NCI-H82 (cell line): ENCODE measurements around the gene FAM83D.
A peak's percentile ranks its signal among the peaks of the same experiment; 100 is the strongest.

Experiments
- DNase-seq: peaks from one replicate; lab custom pipeline; 2025; lab: John Stamatoyannopoulos, UW

Gene FAM83D

GRCh38 chr20:38926142-38926933 is at the start of gene FAM83D:
Gene FAM83D, plus strand, starts transcription at chr20:38926417. Its CDS starts 26 bp downstream, at chr20:38926443.
- peak; percentile 99 for DNase-seq

GRCh38 chr20:38877483-38877882 is 48.7 kb upstream of the FAM83D start:
- DNase-seq: no peak

- no peak for DNase-seq
These were observed 47.4 kb upstream of the FAM83D start for GRCh38 chr20:38878866-38879265.

- no peak for DNase-seq
These were observed 45.1 kb upstream of the FAM83D start for GRCh38 chr20:38880952-38881735.

- peak; percentile 70 for DNase-seq
These were observed 44.3 kb upstream of the FAM83D start for GRCh38 chr20:38881806-38882440.

GRCh38 chr20:38882600-38882999 is 43.6 kb upstream of the FAM83D start:
- no peak for DNase-seq

GRCh38 chr20:38883081-38883980 is 42.9 kb upstream of the FAM83D start:
- peak; percentile 92 for DNase-seq

GRCh38 chr20:38883981-38884733 is 42.1 kb upstream of the FAM83D start:
- no peak for DNase-seq

- DNase-seq: no peak
These were observed 40.9 kb upstream of the FAM83D start for GRCh38 chr20:38885357-38885756.

- no peak for DNase-seq
These were observed 38.0 kb upstream of the FAM83D start for GRCh38 chr20:38888059-38888831.

- no peak for DNase-seq
These were observed 37.2 kb upstream of the FAM83D start for GRCh38 chr20:38889050-38889449.

- no peak for DNase-seq
These were observed 36.3 kb upstream of the FAM83D start for GRCh38 chr20:38889792-38890496.

- DNase-seq: no peak
These were observed 35.8 kb upstream of the FAM83D start for GRCh38 chr20:38890497-38890818.

- DNase-seq: no peak
These were observed 33.9 kb upstream of the FAM83D start for GRCh38 chr20:38892091-38892981.

GRCh38 chr20:38893056-38893564 is 33.1 kb upstream of the FAM83D start:
- DNase-seq: no peak

GRCh38 chr20:38893565-38894090 is 32.6 kb upstream of the FAM83D start:
- peak; percentile 88 for DNase-seq

- peak; percentile 88 for DNase-seq
These were observed 31.9 kb upstream of the FAM83D start for GRCh38 chr20:38894091-38894847.
